Activated T-cell treated with anti-CD3 and anti-CD28 coated beads for 48 hours (primary cell): ENCODE measurements around the gene KIF1B.

ENCODE experiments used
- DNase-seq: peaks from one replicate; pipeline ENCODE4 v3.0.0-alpha.2; 2020; ENCODE audit warnings: low read depth

The KIF1B gene

GRCh38 chr1:10283318-10283984, 73.1 kb downstream of the KIF1B start:
- DNase-seq: peak; percentile 31

GRCh38 chr1:10286244-10286643, 75.9 kb downstream of the KIF1B start:
- DNase-seq: no peak

DNA sequence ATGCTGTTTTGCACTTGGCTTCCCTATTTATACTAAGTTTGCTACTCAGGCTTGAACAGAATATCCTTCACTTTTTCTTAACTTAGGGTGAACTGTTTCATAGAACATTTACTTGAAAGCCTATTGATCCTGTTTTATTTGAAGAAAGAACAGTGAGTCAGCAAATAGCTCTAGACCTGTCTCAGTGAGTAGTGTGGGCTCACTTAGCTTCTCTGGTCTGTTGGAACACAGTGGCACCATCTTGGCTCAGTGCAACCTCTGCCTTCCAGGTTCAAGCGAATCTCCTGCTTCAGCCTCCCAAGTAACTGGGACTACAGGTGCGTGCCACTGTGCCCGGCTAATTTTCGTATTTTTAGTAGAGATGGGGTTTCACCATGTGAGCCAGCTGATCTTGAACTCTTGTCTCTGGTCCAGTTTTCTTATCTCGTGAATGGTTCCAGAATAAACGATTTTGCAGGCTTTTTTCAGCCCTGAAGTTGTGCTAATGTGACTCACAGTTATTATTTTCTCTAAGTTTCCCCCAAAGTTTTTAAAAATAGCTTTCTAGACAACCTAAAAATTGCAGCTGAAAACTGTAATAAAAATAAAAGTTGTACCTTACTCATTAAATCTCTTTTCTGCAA, 76.8 kb downstream of the KIF1B start:
- no peak for DNase-seq

DNA sequence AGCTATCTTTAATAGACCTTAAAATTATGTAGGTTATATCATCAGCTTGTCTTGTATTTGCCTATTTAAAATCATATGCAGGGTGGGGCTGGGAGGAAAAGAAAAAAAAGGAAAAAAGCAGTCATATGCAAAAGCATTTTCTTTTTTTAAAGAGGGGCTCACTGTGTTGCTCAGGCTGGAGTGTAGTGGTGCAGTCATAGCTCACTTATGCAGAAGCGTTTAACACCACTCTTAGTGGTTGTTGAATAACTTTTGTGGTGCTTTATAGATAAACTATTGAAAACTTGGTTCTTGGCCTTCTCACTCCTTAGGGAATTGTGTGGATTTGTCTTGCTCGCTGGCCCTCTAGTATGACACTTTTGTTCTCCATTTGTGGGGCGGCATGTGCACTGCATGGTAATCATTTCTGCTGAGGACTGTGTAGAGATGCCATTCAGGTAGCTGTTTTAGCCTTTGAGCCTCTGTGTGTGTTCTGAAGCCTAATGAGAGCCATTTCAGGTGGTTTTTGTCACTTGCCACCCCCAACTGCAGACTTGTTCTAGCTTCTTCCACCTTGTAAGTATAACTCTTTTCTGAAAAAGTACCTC, 77.8 kb downstream of the KIF1B start:
- DNase-seq: no peak

- no peak for DNase-seq
Observed at GRCh38 chr1:10291705-10292104, 81.3 kb downstream of the KIF1B start.

DNA sequence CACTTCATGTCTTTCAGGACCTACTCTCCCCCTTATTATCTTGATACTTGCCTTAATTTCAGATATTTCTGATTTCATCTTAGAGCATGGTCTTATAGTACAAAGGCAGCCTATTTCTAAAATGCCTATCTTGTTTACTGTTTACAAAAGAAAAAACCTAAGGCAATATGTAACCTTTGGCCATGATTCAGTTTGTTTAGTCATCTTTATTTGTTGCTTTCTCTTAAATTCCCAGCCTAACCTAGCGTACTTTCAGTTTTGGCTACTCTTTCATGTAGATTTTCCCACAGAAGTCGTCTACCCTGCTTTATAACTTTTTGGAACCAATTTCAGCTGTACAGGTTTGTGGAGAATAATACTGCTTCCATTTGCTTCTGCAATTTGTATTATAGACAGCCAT, 81.8 kb downstream of the KIF1B start:
- DNase-seq: no peak

- no peak for DNase-seq
Observed at GRCh38 chr1:10295481-10296085, 85.2 kb downstream of the KIF1B start.

DNA sequence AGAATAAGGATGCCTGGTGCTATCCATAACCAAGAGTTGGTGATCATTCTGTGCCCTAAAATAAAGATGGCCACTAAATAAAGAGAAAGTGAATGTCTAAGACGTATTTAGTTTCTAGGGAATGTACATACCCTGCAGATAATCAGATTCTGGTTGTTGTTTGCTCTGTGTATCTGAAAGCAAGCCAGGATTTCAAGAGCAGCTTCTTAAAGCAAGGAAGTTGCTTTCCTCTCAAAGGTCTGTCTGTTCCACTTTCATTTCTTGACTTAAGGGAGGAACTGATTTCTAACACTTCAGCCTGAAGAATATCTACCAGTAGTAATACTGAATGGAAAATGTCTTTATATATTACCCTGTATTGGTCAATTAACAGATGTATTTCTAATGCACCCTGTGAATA, 88.8 kb downstream of the KIF1B start:
- no peak for DNase-seq

- no peak for DNase-seq
Observed at GRCh38 chr1:10302416-10302815, 92.0 kb downstream of the KIF1B start.

DNA sequence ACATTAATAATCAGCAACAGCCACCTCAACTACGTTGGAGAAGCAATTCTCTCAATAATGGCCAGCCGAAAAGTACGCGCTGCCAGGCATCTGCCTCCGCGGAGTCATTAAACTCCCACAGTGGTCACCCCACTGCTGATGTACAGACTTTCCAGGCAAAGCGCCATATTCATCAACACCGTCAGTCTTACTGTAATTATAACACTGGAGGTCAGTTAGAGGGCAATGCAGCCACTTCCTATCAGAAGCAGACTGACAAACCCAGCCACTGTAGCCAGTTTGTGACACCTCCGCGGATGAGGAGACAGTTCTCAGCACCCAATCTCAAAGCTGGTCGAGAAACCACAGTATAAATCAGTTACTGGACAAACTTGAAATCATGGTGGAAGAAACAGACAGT, 93.9 kb downstream of the KIF1B start:
- DNase-seq: no peak

DNA sequence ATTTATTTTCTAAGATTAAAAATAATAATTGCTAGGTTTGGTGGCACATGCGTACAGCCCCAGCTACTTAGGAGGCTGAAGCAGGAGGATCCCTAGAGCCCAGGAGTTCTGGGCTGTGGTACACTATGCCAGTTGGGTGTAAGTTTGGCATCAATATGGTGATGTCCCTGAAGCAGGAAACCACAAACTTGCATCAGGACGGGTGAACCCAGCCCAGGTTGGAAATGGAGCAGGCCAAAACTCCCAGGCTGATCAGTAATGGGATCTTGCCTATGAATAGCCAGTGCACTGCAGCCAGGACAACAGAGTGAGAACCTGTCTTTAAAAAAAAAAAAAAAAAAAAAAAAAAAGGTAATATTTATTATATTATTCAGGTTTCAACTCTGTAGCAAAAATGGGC, 96.1 kb downstream of the KIF1B start:
- no peak for DNase-seq

GRCh38 chr1:10308001-10308400, 97.6 kb downstream of the KIF1B start:
- no peak for DNase-seq

- DNase-seq: no peak
Observed at GRCh38 chr1:10309243-10310011, 99.1 kb downstream of the KIF1B start.

GRCh38 chr1:10316752-10317151, 106.4 kb downstream of the KIF1B start:
- DNase-seq: no peak

DNA sequence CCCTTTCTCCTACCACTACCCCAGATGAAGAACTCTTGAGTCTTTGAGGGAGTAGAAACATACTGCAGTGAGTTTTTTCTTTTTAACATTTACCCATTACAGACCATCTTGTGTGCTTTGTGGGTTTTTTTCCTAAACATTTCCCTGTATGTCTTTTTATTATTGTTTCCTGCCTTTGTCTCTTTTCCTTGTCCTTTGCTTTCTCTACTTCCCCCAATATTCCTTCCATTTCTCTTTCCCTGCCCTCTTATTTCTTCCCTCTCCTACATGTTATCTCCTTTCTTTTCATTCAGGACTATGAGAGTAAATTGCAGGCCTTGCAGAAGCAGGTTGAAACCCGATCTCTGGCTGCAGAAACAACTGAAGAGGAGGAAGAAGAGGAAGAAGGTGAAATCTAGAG, 109.4 kb downstream of the KIF1B start:
- DNase-seq: no peak

- no peak for DNase-seq
Observed at GRCh38 chr1:10320336-10320735, 110.0 kb downstream of the KIF1B start.

- no peak for DNase-seq
Observed at GRCh38 chr1:10322821-10323220, 112.5 kb downstream of the KIF1B start.

- DNase-seq: no peak
Observed at GRCh38 chr1:10324627-10325026, 114.3 kb downstream of the KIF1B start.

- no peak for DNase-seq
Observed at GRCh38 chr1:10325521-10325920, 115.2 kb downstream of the KIF1B start.

DNA sequence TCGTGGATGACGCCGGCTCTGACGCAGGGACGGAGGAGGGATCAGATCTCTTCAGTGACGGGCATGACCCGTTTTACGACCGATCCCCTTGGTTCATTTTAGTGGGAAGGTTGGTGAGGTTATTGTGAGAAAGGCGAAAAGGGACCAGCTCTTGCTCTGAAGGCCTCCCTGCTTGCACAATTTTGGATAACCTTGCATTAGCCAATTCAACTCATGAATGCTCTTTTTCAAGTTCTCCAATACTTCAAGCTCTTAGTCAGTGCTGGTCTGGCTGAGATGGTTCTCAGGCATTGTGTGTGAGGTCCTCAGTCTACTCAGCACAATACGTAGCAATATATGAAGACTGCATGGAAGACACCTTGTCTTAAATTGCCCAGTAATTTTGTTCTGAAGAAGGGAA, 115.9 kb downstream of the KIF1B start:
- DNase-seq: no peak

GRCh38 chr1:10328180-10328963, 118.0 kb downstream of the KIF1B start:
- DNase-seq: no peak

DNA sequence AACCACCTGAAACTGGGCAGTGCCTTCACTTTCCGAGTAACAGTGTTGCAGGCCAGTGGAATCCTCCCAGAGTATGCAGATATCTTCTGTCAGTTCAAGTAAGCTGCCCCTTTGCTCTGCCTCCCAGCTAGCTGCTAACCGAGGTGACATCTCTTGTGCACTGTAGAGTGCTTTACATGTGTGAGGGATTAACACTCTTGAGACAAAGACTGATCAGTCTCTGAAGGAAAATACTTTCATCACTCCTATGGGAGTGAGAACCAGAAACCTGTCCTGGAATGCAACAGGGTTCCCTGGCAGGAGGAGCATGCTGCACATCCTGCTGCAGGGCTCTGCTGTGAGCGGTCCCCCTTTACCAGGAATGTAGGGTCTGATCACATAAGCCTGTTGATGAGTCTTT, 127.1 kb downstream of the KIF1B start:
- DNase-seq: no peak
